G401 (cell line): ENCODE measurements around the gene SYTL4. TPM values are rescaled to one million over a fixed set of nuclear protein-coding genes. Genes with fewer than 3 reads are reported as not detected.
A peak's percentile ranks its signal among the peaks of the same experiment; 100 is the strongest.

Source experiments
- DNase-seq: peaks from one replicate; pipeline ENCODE4 v3.0.0-alpha.2; 2015; ENCODE audit warnings: low spot score
- in situ Hi-C: cut with HindIII; loops from 2 replicates; pipeline ENCODE4 v1.10.0; 2016; ENCODE audit warnings: low sequenced_read_pairs, mixed read lengths
- total RNA-seq: library from RNA; depleted of rRNA; stranded (reverse); fragments of >200 nt; shearing (Covaris generic); gene quantifications from 2 replicates; pipeline ENCODE4 v1.2.3, GENCODE V29; 2014

SYTL4 gene
- total RNA-seq, 1 experiment from 2014 or later, result 0.37 TPM

DNA sequence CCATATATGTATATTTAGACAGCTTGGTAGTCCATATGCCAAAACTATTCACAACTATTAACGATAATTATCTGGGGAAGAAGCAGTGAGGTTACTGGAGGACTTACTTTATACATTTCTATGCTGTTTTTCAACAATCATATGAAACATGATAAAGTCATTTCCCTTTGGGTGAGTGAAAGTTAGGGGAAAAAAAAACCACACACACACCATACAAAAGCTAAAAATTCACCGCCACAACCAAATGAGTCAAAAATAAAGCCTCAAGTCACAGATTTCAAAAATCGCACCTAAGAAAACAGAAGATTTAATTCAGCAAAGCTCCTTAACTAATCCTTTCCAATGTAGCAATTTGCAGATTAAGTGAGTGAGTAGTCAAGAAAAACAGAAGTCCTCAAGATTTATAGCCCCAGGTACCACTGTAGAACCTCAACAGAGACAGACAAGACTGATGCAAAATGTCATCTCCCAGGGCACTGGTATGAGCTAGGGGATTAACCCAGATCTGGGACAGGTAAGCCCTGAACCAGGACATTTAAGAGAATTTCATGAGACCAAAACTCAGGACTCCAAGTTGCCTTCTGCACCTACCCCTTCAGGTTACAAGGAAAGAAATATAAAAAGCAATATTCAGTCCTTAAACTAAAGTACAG lies 35.1 kb downstream of the SYTL4 start:
- in situ Hi-C loops, result no loop called here
- DNase-seq, result no peak

DNA sequence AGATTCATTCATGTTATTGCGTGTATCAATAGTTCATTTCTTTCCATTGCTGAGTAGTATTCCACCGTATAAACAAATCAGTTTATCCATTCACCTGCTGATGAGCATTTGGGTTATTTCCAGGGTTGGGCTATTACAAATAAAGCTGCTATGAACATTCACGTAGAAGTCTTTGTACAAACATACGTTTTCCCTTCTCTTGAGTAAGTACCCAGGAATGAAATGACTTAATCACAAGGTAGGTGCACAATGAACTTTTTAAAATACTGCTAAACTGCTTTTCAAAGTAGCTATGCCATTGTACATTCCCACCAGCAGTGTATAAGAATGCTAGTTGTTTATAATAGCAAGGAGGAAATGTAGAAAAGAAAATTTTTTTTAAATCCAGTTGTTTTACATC lies 35.9 kb downstream of the SYTL4 start:
- in situ Hi-C loops, result no loop called here
- DNase-seq, result no peak

DNA sequence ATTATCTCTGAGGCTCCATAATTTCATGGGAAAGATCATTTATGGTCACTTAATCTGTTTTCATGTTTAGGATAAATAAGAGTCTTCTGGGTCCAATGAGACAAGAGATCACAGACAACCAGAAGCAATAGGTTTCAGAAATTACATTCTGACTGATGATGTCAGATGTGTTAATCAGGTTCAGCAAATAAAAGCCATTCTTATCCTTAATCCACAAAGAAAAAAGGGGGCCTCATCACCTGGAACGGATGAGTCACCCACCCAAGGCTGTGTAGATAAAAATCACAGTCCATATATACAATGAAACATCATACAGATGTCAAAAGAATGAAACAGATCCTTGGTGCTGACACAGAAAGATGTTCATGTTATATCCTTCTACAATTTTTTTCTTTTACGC lies 36.6 kb downstream of the SYTL4 start:
- in situ Hi-C loops, result no loop called here
- no peak for DNase-seq

DNA sequence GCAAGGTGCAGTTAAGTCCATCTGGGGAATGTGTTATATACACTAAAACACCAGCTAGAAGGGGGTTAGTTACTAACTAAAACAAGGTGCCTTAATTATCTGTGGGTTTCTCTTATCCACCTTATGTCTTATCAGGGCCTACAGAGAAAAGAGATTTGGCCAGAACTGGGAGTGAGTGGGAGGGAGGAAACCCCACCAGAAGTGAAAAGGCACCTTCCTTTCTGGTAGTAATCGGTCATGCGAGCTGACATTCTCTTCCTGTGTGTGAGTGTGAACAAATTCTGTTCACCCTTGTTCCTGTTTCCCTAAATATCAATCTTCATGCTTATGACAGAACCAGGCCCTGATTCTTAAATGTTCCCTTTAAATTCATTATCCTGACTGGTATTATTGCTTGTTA lies 44.4 kb downstream of the SYTL4 start:
- no peak for DNase-seq
- in situ Hi-C loops, result no loop called here

DNA sequence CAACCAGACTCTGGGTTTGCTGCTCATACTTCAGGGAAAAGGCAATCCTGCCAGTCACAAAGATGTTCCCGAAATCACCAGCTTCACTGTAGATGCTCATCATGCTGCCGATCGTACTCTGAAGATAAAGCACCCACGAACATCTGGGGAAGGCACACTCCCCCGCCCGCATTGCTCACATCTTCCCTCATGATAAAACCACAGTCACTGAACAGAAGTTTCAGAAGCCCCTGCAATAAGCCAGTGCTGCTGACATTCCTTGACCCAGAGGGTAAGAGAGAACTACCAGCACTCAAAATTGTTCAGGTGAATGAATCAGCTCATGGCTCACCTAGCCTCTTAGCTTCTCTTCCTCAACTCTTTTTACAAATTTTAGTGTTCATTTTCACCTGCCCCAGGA lies 44.8 kb downstream of the SYTL4 start:
- in situ Hi-C loops, result no loop called here

DNA sequence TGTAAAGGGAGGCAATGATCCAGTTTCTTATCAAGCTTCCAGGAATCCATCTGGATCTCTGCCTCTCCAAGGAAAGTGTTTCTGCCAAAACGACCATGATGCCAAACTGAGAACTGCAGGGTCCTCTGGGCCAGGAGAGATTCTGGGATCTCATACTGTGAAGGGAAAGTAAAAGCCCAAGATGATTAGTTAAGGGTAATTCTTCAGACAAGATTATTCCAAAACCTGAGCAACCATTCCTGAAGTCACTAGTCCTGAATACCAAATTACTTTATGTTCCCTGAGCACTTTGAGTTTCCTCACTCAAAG lies 46.0 kb downstream of the SYTL4 start:
- DNase-seq, result no peak
- in situ Hi-C loops, result no loop called here

More for the DNA sequence above, 44.8 kb downstream of the SYTL4 start:
- no peak for DNase-seq

DNA sequence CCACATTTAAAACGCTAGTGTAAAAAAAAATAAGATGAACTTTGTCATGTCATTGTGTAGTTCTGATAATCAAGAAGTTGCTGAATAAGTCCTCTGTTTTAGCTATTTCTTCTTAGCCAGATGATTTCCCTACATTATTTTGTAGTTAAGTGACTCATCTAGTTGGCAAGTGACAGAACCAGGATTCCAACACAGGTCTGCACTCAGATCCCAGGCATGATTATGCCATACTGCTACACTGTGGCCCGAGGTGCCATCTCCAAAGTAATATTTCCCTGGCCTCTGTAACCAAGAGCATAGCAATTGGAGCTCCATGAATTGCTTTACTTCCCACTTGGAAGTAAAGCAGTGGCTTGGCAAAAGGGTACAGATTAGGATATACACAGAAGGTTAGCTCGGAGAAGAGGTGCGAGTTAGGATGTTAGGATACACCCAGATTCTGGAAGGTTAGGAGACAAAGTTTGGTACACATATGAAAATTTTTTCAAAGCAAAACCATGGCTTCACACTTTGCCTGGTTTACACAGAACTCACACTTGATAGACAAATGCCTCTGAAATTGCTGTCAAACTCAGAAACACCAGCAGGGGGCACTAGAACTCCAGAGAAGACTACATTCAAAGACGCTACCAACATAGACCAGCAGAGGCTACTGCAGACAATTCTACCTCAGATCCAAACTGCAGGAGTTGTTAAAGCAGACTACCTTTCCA lies 46.5 kb downstream of the SYTL4 start:
- in situ Hi-C loops, result no loop called here
- DNase-seq, result peak; percentile 58

DNA sequence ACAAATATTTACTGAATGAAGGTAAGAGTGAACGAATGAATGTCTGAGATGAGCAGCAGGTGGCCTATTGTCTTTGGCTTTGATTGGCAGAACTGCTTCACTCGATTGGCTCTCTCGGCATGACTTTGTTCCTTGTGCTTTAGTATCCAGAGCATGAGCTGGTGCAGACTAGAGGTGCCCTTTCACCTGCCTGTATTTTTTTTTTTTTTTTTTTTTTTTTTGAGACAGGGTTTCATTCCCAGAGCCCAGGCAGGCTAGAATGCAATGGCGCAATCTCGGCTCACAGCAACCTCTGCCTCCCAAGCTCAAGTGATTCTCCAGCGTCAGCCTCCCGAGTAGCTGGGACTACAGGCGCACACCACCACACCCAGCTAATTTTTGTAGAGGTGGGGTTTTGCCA lies 49.0 kb downstream of the SYTL4 start:
- in situ Hi-C loops, result no loop called here
- DNase-seq, result no peak

DNA sequence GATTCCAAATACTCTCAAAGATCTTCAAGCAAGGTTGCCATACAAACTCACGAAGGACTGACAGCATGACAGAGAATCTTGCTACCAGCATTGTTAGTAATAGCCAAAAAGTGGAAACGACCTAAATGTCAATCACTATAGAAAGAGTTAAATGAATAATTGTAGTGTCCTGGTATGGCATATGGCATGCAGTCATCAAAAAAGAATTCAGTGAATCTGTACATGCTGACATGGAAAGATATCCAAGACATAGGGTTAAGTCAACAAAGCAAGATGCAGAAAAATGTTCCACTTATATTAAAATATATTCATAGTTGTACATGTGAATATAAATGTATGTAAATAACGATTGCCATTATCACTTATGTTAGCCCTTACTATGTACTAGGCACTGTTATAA lies 50.3 kb downstream of the SYTL4 start:
- DNase-seq, result no peak
- in situ Hi-C loops, result no loop called here

DNA sequence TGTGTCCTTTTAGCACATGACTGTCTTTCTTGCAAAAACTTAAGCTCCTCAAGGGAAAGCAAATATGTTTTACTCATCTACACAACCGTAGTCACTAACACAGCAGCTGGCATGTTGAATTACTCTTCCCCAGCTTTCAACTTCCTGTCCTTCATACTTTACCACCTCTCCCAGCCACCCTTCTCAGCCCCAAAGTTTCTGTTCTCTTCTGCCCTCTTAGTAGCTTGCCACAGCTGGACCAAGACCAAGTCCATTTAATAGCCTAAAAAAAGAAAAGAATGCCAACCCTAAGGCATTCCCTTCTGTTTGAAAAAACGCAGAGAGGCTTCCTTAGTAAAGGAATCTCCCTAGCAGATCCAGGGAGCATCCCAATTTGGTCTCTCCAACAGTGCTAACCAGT lies 51.2 kb downstream of the SYTL4 start:
- no peak for DNase-seq
- in situ Hi-C loops, result no loop called here

DNA sequence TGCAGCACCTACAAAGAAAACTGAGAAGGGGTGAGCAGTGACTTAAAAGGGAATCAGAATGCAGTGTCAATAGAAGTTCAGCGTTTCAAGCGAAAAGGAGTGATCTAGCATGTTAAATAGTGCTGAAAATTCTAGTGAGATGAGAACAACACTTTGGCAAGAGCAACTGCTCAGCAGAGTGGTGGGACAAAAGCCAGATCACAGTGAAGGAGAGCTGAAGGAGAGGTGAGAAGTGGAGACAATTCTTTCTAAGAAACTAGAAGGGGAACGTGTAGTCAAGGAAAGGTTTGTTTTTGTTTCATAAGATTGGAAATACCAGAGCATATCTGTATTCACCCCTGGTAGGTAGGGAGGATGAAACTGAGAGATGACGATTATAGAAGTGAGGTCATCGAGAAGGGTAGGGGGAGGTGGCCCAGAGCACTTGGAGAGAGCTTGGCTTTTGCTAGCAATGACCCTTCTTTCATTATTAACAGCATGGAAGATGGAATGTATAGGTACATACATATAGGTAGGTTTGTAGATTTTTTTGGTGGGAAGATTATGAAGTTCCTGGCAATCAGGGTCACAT lies 54.2 kb downstream of the SYTL4 start:
- in situ Hi-C loops, result no loop called here
- DNase-seq, result no peak

DNA sequence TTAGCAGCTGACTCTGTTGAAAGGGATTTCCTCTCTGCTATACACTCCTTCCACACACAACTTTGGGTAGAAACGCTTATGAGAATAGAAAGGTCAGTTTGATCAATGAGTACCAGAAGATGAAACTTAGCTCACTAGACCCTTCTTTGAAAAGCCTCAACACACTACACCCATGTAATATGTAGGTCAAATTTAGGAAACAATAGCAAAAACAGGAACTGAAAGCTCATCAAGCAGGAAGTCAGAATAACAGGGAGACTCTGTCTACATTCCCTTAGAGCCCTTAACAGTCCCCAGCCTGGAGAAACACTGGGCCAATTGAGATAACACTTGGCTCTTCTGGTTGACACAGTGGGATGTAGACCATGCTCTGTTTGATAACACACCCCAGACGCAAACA lies 57.2 kb downstream of the SYTL4 start:
- in situ Hi-C loops, result no loop called here
- DNase-seq, result no peak

DNA sequence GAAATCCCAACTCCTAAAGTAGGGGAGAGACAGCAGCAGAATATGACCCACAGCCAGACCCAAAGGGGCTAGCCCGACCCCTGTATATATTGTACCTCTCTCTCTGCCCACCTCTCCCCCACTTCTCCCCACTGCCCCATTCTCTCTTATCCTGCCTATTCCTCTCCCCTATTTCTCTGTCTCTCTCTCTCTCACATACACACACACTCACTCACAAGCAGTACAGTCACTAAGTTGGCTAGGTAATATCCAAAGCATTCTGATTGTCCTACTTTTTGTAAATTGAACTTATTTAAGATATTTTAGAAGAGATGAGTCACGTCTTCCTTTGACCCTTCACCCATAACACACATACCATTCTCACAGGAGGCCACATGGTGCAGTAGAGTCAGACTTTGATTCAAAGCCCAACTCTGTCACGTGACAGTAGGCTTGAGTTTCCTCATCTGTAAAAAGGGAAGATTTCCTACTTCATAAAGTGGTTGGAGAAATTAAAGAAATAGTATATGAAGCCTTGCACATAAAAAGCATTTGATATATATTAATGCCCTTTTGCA lies 58.4 kb downstream of the SYTL4 start:
- no peak for DNase-seq
- in situ Hi-C loops, result no loop called here

DNA sequence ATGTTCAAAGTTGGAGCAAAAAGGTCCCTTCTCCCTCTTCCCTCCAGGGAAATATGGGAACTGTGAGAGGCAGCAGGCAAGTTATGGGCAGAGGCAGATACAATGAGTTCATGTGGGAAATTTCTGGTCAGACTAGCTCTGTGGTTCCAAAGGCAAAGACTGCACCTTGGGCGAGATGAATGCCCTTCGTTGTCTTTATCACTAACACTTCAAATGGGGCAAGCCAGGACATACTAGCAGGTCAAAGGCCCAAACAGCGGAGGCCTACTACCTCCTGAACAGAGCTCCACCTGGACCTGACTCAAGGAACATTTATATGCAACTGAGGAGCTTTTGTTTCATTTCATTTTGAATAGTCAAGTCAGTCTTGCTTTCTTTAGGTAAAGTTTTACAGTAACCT lies 59.0 kb downstream of the SYTL4 start:
- in situ Hi-C loops, result no loop called here

DNA sequence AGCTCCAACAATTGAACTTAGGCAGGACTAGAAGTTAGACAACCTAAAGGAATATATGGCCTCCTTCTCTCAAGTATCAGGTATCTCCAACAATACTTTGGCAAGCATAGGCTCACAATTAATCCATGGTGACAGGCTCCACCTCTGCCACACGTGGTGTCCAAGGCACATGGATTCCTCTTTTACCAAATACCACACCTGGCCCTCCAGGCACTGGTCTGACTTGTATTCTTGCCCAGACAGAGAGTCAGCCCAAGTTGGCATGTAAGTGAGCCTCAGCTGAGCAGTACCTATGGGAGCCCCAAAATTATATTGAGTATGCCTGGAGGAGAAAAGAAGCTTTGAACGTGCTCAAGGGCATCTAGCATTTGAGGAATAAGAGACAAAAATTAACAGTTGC lies 68.3 kb downstream of the SYTL4 start:
- no peak for DNase-seq
- in situ Hi-C loops, result no loop called here

More for the DNA sequence above, 59.0 kb downstream of the SYTL4 start:
- no peak for DNase-seq

DNA sequence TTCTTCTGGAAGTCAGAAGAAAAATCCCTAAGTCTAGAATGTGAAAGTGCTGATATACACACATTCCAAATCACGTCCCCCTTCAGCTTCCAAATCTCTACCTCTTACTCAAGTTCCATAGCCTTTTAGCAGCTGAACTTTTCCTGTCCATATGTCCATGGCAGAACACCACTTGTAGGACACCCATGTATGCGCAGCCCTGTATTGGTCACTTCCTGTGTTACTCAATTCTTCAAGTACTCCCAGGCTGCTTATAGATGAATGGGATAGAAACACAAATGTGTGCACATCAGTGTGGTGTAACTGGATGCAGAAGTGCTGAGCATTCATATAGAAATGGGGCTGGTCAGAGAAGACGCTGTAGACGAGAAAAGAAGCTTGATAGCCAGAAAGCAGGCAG lies 69.1 kb downstream of the SYTL4 start:
- in situ Hi-C loops, result no loop called here
- DNase-seq, result no peak

DNA sequence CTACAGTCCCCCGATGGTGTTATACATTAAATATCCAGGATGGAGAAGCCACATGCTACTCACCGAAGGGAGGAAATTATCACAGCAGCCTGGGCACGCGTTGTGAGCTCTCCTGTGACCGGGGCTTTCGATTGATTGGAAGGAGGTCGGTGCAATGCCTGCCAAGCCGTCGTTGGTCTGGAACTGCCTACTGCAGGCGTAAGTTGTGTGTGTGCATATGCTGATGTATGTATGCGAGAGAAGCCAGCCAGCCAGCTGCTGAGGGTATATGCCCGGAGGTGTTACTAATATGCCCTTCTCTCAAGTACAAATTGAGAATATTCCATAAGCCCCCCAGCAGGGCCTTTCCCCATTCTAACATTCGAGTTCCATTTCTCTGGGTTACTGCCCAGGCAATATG lies 69.8 kb downstream of the SYTL4 start:
- in situ Hi-C loops, result no loop called here
- DNase-seq, result no peak

DNA sequence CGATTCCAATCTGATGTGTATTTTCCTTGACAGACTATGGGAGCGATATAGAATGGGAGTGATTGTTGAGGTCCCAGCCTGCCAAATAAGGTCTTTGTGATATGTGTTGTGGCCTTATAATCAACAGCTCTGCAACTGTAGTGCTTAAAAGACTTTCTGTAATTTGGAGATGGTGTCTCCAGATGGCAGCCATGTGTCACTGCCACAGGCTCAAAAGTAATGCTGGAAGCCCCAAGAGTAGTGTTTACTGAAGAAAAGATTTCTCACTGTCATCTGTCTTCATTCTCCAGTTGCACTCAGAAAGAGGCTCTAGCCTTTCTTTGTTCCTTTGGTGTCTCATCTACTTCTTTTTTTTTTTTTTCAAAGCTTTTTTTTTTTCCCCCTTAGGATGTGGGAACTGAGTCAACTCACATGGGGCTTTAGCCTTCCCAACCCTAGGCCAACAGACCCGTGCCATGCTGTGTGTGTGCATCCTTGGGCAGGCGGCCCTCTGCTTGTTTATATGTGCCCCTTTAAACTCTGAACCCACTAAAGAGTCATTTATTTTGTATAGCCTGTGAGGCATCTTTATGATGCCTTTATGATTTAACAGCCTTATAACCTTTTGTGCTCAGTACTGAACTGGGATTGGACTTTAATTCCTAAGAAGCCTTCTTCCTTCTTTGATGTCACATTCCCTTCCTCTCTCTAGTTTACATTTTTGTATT lies 72.3 kb downstream of the SYTL4 start:
- in situ Hi-C loops, result no loop called here
- DNase-seq, result no peak

DNA sequence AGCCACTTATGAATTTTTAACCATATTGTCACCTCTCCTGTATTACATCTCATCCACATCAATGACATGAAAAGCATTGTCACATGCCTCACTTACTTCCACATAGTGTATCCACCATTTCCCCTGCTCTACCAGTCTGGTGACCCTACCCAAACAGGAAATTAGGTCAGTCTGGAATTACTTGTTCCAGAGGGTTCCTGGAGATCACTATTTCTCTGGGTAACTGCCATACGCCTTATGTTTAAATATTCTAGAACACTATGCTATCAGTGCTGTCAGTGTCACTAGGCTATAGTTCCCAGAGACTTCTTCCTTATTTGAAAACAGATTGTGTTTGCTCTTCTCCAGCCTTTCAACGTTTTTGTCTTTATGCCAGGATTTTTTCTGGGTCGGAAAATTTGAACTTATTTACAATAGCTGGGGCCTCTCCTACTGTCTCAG lies 73.0 kb downstream of the SYTL4 start:
- in situ Hi-C loops, result no loop called here
- no peak for DNase-seq

DNA sequence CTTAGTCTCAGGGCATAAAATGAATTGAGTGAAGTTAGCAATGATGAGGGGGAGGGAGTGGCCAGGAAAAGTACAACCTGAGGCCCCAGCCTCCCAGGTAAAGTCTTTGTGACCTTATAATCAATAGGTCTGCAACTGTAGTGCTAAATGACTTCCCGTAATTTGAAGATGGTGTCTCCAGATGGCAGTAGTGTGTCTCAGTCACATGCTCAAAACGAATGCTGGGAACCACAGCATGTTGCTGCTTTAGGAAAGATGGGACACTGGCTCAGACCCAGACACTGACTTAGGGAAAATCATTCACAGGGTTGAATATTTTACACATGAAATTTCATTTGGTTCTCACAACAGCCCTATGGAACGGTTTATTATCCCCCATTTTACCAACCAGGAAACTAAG lies 77.7 kb downstream of the SYTL4 start:
- in situ Hi-C loops, result no loop called here
- no peak for DNase-seq
